HFF-Myc (cell line): ENCODE results near the gene ACOX3.

ENCODE experiments used
- DNase-seq: peaks from one replicate; pipeline ENCODE4 v3.0.0-alpha.2; 2011; ENCODE audit warnings: low read depth; ENCODE audit errors: extremely low read depth
- H3K4me3 ChIP-seq: replicated peaks from 2 replicates; pipeline ENCODE4 v1.5.1; 2011; ENCODE audit warnings: low read depth, mild to moderate bottlenecking, control low read depth, low read length
- CTCF ChIP-seq: IDR thresholded peaks from 2 replicates; pipeline ENCODE4 v1.5.1; 2012; ENCODE audit warnings: mild to moderate bottlenecking, low read depth, low read length, control low read depth; ENCODE audit errors: missing control alignments

ACOX3 gene

GRCh38 chr4:8380511-8381415, 59.8 kb downstream of the ACOX3 start:
- DNase-seq, result no peak
- TF ChIP-seq CTCF, result no peak
- no peak overlapping the region for H3K4me3 ChIP-seq

- H3K4me3 ChIP-seq, result no peak overlapping the region
Measured at GRCh38 chr4:8379771-8380170, 60.8 kb downstream of the ACOX3 start.

GRCh38 chr4:8379281-8379680, 61.2 kb downstream of the ACOX3 start:
- TF ChIP-seq CTCF, result no peak
- no peak overlapping the region for H3K4me3 ChIP-seq
- DNase-seq, result no peak

More at GRCh38 chr4:8379771-8380170, 60.8 kb downstream of the ACOX3 start:
- DNase-seq, result no peak
- TF ChIP-seq CTCF, result no peak

- no peak for DNase-seq
- TF ChIP-seq CTCF, result no peak
- H3K4me3 ChIP-seq, result no peak overlapping the region
Measured at GRCh38 chr4:8378776-8379175, 61.7 kb downstream of the ACOX3 start.

GRCh38 chr4:8378101-8378724, 62.3 kb downstream of the ACOX3 start:
- TF ChIP-seq CTCF, result no peak
- DNase-seq, result no peak
- H3K4me3 ChIP-seq, result no peak overlapping the region

- no peak for DNase-seq
- TF ChIP-seq CTCF, result no peak
- no peak overlapping the region for H3K4me3 ChIP-seq
Measured at GRCh38 chr4:8377103-8378075, 63.1 kb downstream of the ACOX3 start.
